SK-N-MC (cell line): ENCODE measurements around the gene HPDL.
"Not testable (repeated sequence)": the region's sequence is repeated elsewhere in the genome, so short reads cannot be mapped to it uniquely, and the experiment has no call there.

Experiments
- EZH2 ChIP-seq: fragments of 200-600 bp; sonication (generic); IDR thresholded peaks from one replicate; pipeline ENCODE4 v1.6.1; 2017; ENCODE audit warnings: antibody characterized with exemption
- FOXP2 ChIP-seq: optimal IDR thresholded peaks from 2 replicates; pipeline ENCODE3; 2011; ENCODE audit warnings: mild to moderate bottlenecking, moderate library complexity; ENCODE audit not compliant: insufficient read depth; ENCODE audit errors: extremely low read length, control extremely low read depth
- POLR2AphosphoS5 ChIP-seq: IDR thresholded peaks from 2 replicates; pipeline ENCODE4 v1.6.1; 2012; ENCODE audit warnings: mild to moderate bottlenecking, low read depth, low read length, borderline replicate concordance

- not testable (repeated sequence) for TF ChIP-seq POLR2AphosphoS5, EZH2, FOXP2
Measured at GRCh38 chr1:45360981-45361380, 34.3 kb downstream of the HPDL start.
